HCT116 (cell line): ENCODE results near the gene PLEKHJ1. TPM values are rescaled to one million over a fixed set of nuclear protein-coding genes. Genes with fewer than 3 reads are reported as not detected.
A peak's percentile ranks its signal among the peaks of the same experiment; 100 is the strongest.

Experiments
- ATAC-seq: fragments of 200-7000 bp; cut with Tn5 transposase; 2 replicates; pipeline ENCODE4 v1.9.1; 2020; ENCODE audit warnings: mild to moderate bottlenecking, moderate library complexity
- BruUV-seq: library from RNA; stranded (reverse); fragments of 400-500 nt; replicated peaks from 2 replicates; lab custom pipeline; 2021; lab: Mats Ljungman, UMichigan
- CTCF ChIA-PET: fragments of 300-600 bp; sonication (Branson Sonifier 250); formaldehyde crosslinking; loops from one replicate; lab custom pipeline; 2021; ENCODE audit warnings: antibody characterized with exemption; lab: Charles Lee
- POLR2A ChIA-PET: fragments of 300-600, 350-600 bp; sonication (Branson Sonifier 250); formaldehyde crosslinking; loops from one replicate; lab custom pipeline; 2021; ENCODE audit warnings: antibody characterized with exemption; lab: Charles Lee
- RAD21 ChIA-PET, 2 experiments: fragments of 300-600 bp; sonication (Branson Sonifier 250); formaldehyde crosslinking; loops; one replicate each; lab custom pipeline; 2023; ENCODE audit warnings: low total read pairs in 2 of 2; ENCODE audit not compliant: uncharacterized antibody in 2 of 2, unreplicated experiment in 2 of 2, low non-redundant PET in 1 of 2; lab: Charles Lee
- DNase-seq: peaks from one replicate; pipeline ENCODE4 v3.0.0-alpha.2; 2010; ENCODE audit warnings: low read depth, low spot score
- H2AFZ ChIP-seq: fragments of 200-600 bp; shearing (Covaris generic), sonication (generic); 2 replicates; pipeline ENCODE4 v1.6.1; 2017; ENCODE audit warnings: low read depth, mixed run types, mixed read lengths, antibody characterized with exemption, low read length; ENCODE audit not compliant: poor library complexity, severe bottlenecking
- H3K27ac ChIP-seq: 2 replicates; pipeline ENCODE4 v1.5.1; 2012; ENCODE audit warnings: low read depth, low read length
- H3K27me3 ChIP-seq: fragments of 200-600 bp; sonication (generic); 2 replicates; pipeline ENCODE4 v1.6.1; 2016; ENCODE audit warnings: mixed run types, low read length, mixed read lengths; ENCODE audit not compliant: insufficient read depth
- H3K36me3 ChIP-seq, 2 experiments: fragments of 200-500 bp in 1 of 2; fragments of 200-600 bp in 1 of 2; sonication (Bioruptor generic) in 1 of 2; sonication (generic) in 1 of 2; 2 replicates each; pipeline versions ENCODE4 v1.5.1 to v1.6.1; 2014 to 2016; ENCODE audit warnings: low read length in 2 of 2, inconsistent platforms in 1 of 2, mixed read lengths in 1 of 2, mixed run types in 1 of 2; ENCODE audit not compliant: insufficient read depth in 2 of 2, control insufficient read depth in 1 of 2
- H3K4me1 ChIP-seq, 2 experiments: fragments of 200-600 bp in 1 of 2; sonication (generic) in 1 of 2; 2 replicates each; pipeline versions ENCODE4 v1.5.1 to v1.6.1; 2012 to 2017; ENCODE audit warnings: low read length in 2 of 2, inconsistent platforms in 1 of 2, mild to moderate bottlenecking in 1 of 2, mixed read lengths in 1 of 2, mixed run types in 1 of 2, moderate library complexity in 1 of 2; ENCODE audit not compliant: insufficient read depth in 2 of 2, control insufficient read depth in 1 of 2
- H3K4me2 ChIP-seq: fragments of 200-600 bp; sonication (generic); 2 replicates; pipeline ENCODE4 v1.6.1; 2017; ENCODE audit warnings: mixed run types, low read length, mixed read lengths
- H3K4me3 ChIP-seq, 2 experiments: fragments of 200-600 bp in 1 of 2; sonication (generic) in 1 of 2; replicated peaks in 1 of 2; 2 replicates each; pipeline ENCODE4 v1.5.1; 2011 to 2016; ENCODE audit warnings: low read length in 2 of 2, control low read depth in 1 of 2, low read depth in 1 of 2, mild to moderate bottlenecking in 1 of 2, mixed read lengths in 1 of 2, mixed run types in 1 of 2
- H3K79me2 ChIP-seq: fragments of 200-600 bp; sonication (generic); 2 replicates; pipeline ENCODE4 v1.6.1; 2017; ENCODE audit warnings: mild to moderate bottlenecking, mixed run types, low read length, moderate library complexity, mixed read lengths; ENCODE audit not compliant: insufficient read depth
- H3K9ac ChIP-seq: fragments of 200-600 bp; sonication (generic); 2 replicates; pipeline ENCODE4 v1.6.1; 2016; ENCODE audit warnings: low read length, mixed read lengths
- H3K9me2 ChIP-seq: fragments of 200-600 bp; sonication (generic), shearing (Covaris generic); 2 replicates; pipeline ENCODE4 v1.6.1; 2017; ENCODE audit warnings: mixed run types, mild to moderate bottlenecking, moderate library complexity; ENCODE audit not compliant: insufficient read depth
- H3K9me3 ChIP-seq, 2 experiments: fragments of 200-500 bp in 1 of 2; fragments of 200-600 bp in 1 of 2; sonication (Bioruptor generic) in 1 of 2; sonication (generic) in 1 of 2; 2 replicates each; pipeline ENCODE4 v1.6.1; 2014 to 2017; ENCODE audit warnings: low read length in 2 of 2, mixed read lengths in 2 of 2, inconsistent platforms in 1 of 2, low read depth in 1 of 2, mild to moderate bottlenecking in 1 of 2, mixed run types in 1 of 2, moderate library complexity in 1 of 2; ENCODE audit not compliant: control insufficient read depth in 1 of 2, insufficient read depth in 1 of 2
- H4K20me1 ChIP-seq: fragments of 200-600 bp; sonication (generic), shearing (Covaris generic); 2 replicates; pipeline ENCODE4 v1.6.1; 2017; ENCODE audit warnings: mixed run types, mild to moderate bottlenecking, moderate library complexity; ENCODE audit not compliant: insufficient read depth
- CEBPB ChIP-seq: IDR thresholded peaks from 2 replicates; pipeline ENCODE4 v1.6.1; 2012; ENCODE audit warnings: low read depth
- ELF1 ChIP-seq: IDR thresholded peaks from 2 replicates; pipeline ENCODE4 v1.6.1; 2012; ENCODE audit warnings: low read depth, borderline replicate concordance
- EZH2 ChIP-seq: fragments of 200-600 bp; sonication (generic); IDR thresholded peaks from 2 replicates; pipeline ENCODE4 v1.6.1; 2017; ENCODE audit warnings: antibody characterized with exemption, mixed run types
- EZH2phosphoT487 ChIP-seq: fragments of 200-600 bp; IDR thresholded peaks from 2 replicates; pipeline ENCODE4 v1.6.1; 2018; ENCODE audit warnings: antibody characterized with exemption, borderline replicate concordance
- FOSL1 ChIP-seq: IDR thresholded peaks from 2 replicates; pipeline ENCODE4 v1.6.1; 2012; ENCODE audit warnings: low read depth
- SIN3A ChIP-seq: IDR thresholded peaks from 2 replicates; pipeline ENCODE4 v1.6.1; 2012; ENCODE audit warnings: low read depth
- SP1 ChIP-seq: IDR thresholded peaks from 2 replicates; pipeline ENCODE4 v1.6.1; 2012; ENCODE audit warnings: low read depth
- SRF ChIP-seq: IDR thresholded peaks from 2 replicates; pipeline ENCODE4 v1.6.1; 2012; ENCODE audit warnings: low read depth
- TCF7L2 ChIP-seq: IDR thresholded peaks from 2 replicates; pipeline ENCODE4 v1.7.0; 2011; ENCODE audit warnings: borderline replicate concordance, inconsistent platforms; ENCODE audit not compliant: insufficient read depth, insufficient read length; ENCODE audit errors: extremely low read depth
- YY1 ChIP-seq: IDR thresholded peaks from 2 replicates; pipeline ENCODE4 v1.6.1; 2011; ENCODE audit warnings: low read length, low read depth, moderate library complexity, mild to moderate bottlenecking; ENCODE audit not compliant: insufficient replicate concordance; ENCODE audit errors: extremely low read depth
- ZFX ChIP-seq: fragments of 450-650 bp; IDR thresholded peaks from 2 replicates; pipeline ENCODE4 v1.6.1; 2017
- ZNF274 ChIP-seq: fragments of 200-500 bp; sonication (Bioruptor generic); IDR thresholded peaks from 2 replicates; pipeline ENCODE4 v1.6.1; 2014; ENCODE audit warnings: mild to moderate bottlenecking, low read depth, low read length, inconsistent platforms
- intact Hi-C: fragments of 100-400 bp; cut with micrococcal nuclease; formaldehyde crosslinking; loops from 2 replicates; pipeline ENCODE4 v1.10.0; 2022
- total RNA-seq: library from RNA; stranded (reverse); gene quantifications from one replicate; pipeline ENCODE4 v1.2.1, GENCODE V29; 2021; ENCODE audit not compliant: unreplicated experiment
- TF ChIP-seq, protein P1 (sequence below): IDR thresholded peaks from 2 replicates; pipeline ENCODE4 v1.6.1; 2012; ENCODE audit warnings: low read depth
- TF ChIP-seq, protein P2 (sequence below): IDR thresholded peaks from 2 replicates; pipeline ENCODE4 v1.6.1; 2011; ENCODE audit warnings: mild to moderate bottlenecking, low read length, moderate library complexity; ENCODE audit not compliant: insufficient replicate concordance; ENCODE audit errors: extremely low read depth

PLEKHJ1 gene
- total RNA-seq, 1 experiment from 2014 or later: 88.2 TPM

DNA sequence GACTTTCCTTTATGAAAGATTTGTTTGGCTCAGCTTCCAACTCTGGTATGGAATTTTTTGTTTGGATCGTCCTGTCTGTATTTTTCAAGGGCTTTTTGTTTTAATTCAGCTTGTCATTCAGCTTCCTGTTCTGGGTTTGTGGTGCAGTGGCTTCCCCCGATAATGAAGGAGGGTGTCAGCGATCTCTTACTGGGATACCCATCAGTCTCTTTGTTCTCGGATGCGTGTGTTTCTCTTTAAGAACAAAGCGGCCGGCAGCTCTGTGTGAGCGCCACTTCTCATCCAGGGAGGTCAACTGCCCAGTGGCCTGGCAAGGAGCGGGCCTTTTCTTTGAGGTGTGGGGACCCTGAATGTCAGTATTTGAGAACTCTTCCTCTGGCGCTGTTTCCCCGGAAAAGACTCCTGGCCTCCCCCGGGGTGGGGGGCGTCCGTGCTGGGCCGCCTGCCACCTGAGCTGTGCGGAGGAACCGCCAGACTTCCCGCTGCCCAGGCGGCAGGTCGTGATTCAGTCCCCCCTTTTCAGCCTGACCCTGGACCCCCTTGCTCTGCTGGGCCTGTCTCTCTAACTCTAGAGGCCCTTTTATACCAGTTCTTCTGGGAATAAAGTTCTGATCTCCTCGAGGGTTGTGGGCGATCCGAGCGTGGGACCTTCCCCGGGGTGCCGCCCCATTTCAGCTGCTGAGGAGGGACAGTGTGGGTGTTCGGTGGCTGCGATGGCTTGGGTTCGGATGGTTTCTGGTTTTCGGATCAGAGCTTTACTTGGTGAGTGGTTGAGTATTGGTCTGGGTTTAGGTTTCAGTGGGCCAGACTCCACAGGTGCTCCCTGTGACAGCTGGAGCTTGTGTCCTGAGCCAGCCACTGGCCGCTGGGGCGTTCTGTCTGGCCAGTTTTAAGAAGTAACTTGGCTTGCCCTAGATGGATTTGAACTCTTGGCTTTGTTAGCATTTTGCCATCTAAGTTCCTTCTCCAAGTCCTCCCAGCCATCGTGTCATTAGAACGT is 3.9 kb upstream of the PLEKHJ1 start:
- Histone ChIP-seq H3K4me3 (no peak overlapping the region), H3K9ac (no peak overlapping the region), H4K20me1 (peaks cover 39% of the 10 kb centered on the region; the same call in 1 of the 2 replicates), H3K4me2 (peak overlapping the region; percentile 33; the same call in 1 of the 2 replicates), H3K9me2 (no peaks in the 10 kb centered on the region), H3K4me1 (peaks cover 15 to 38% of the 10 kb centered on the region in 2 experiments; a peak in 3 of 4 replicates), H3K79me2 (peaks cover 95% of the 10 kb centered on the region), H3K27me3 (no peaks in the 10 kb centered on the region), H3K27ac (no peak overlapping the region; the same call in 1 of the 2 replicates), H3K9me3 (no peaks in the 10 kb centered on the region), H2AFZ (no peak overlapping the region), H3K36me3 (peaks cover 27 to 68% of the 10 kb centered on the region in 2 experiments)
- ChIA-PET CTCF (interaction anchor here (1.9 kb wide), 1 partner anchor 22 kb away, joined by 7 read pairs; no protein-coding TSS in a partner anchor), RAD21 (interaction anchor here in 1 of 2 experiments (0.7 kb wide), 1 partner anchor 35 kb away, joined by 4 read pairs; no protein-coding TSS in a partner anchor), POLR2A (interaction anchor here (0.8 kb wide), 1 partner anchor 30 kb away, joined by 3 read pairs; no protein-coding TSS in a partner anchor)
- intact Hi-C loops: loop anchor here (5.0 kb wide), 1 partner anchor 78 kb away; the partner anchor contains the start of gene DOT1L
- ATAC-seq (no peak), DNase-seq (no peak)
- TF ChIP-seq EZH2 (no peak), TCF7L2 (no peak), EZH2phosphoT487 (no peak), ELF1 (no peak), SP1 (no peak), ZNF274 (no peak), FOSL1 (no peak), CEBPB (no peak), YY1 (no peak), SRF (no peak), ZFX (no peak), SIN3A (no peak)
- TF ChIP-seq, protein P1, sequence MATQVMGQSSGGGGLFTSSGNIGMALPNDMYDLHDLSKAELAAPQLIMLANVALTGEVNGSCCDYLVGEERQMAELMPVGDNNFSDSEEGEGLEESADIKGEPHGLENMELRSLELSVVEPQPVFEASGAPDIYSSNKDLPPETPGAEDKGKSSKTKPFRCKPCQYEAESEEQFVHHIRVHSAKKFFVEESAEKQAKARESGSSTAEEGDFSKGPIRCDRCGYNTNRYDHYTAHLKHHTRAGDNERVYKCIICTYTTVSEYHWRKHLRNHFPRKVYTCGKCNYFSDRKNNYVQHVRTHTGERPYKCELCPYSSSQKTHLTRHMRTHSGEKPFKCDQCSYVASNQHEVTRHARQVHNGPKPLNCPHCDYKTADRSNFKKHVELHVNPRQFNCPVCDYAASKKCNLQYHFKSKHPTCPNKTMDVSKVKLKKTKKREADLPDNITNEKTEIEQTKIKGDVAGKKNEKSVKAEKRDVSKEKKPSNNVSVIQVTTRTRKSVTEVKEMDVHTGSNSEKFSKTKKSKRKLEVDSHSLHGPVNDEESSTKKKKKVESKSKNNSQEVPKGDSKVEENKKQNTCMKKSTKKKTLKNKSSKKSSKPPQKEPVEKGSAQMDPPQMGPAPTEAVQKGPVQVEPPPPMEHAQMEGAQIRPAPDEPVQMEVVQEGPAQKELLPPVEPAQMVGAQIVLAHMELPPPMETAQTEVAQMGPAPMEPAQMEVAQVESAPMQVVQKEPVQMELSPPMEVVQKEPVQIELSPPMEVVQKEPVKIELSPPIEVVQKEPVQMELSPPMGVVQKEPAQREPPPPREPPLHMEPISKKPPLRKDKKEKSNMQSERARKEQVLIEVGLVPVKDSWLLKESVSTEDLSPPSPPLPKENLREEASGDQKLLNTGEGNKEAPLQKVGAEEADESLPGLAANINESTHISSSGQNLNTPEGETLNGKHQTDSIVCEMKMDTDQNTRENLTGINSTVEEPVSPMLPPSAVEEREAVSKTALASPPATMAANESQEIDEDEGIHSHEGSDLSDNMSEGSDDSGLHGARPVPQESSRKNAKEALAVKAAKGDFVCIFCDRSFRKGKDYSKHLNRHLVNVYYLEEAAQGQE: no peak
- TF ChIP-seq, protein P2, sequence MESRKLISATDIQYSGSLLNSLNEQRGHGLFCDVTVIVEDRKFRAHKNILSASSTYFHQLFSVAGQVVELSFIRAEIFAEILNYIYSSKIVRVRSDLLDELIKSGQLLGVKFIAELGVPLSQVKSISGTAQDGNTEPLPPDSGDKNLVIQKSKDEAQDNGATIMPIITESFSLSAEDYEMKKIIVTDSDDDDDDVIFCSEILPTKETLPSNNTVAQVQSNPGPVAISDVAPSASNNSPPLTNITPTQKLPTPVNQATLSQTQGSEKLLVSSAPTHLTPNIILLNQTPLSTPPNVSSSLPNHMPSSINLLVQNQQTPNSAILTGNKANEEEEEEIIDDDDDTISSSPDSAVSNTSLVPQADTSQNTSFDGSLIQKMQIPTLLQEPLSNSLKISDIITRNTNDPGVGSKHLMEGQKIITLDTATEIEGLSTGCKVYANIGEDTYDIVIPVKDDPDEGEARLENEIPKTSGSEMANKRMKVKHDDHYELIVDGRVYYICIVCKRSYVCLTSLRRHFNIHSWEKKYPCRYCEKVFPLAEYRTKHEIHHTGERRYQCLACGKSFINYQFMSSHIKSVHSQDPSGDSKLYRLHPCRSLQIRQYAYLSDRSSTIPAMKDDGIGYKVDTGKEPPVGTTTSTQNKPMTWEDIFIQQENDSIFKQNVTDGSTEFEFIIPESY: no peak
- BruUV-seq: no TSS peak
